Fibroblast of lung (primary cell): ENCODE results near the gene ZNF862. TPM values are rescaled to one million over a fixed set of nuclear protein-coding genes. Genes with fewer than 3 reads are reported as not detected.

Experiments used
- DNase-seq, 2 donors: peaks; one replicate each; pipeline versions ENCODE4 v3.0.0 to v3.0.0-alpha.2; 2010; ENCODE audit warnings: low read depth in 2 of 2
- H2AFZ ChIP-seq: 2 replicates; pipeline ENCODE4 v1.5.1; 2012; ENCODE audit warnings: low read length, control low read depth, inconsistent platforms
- H3K27ac ChIP-seq: 2 replicates; pipeline ENCODE4 v1.5.1; 2011; ENCODE audit warnings: low read length, control low read depth; ENCODE audit not compliant: insufficient read depth
- H3K27me3 ChIP-seq: 2 replicates; pipeline ENCODE4 v1.5.1; 2011; ENCODE audit warnings: mild to moderate bottlenecking, low read length; ENCODE audit not compliant: control insufficient read depth, insufficient read depth
- H3K36me3 ChIP-seq: 2 replicates; pipeline ENCODE4 v1.5.1; 2011; ENCODE audit warnings: low read length; ENCODE audit not compliant: control insufficient read depth, insufficient read depth
- H3K4me1 ChIP-seq: 2 replicates; pipeline ENCODE4 v1.5.1; 2011; ENCODE audit warnings: low read length; ENCODE audit not compliant: control insufficient read depth, insufficient read depth; ENCODE audit errors: extremely low read depth
- H3K4me2 ChIP-seq: 2 replicates; pipeline ENCODE4 v1.5.1; 2011; ENCODE audit warnings: low read length, control low read depth; ENCODE audit not compliant: insufficient read depth; ENCODE audit errors: extremely low read depth
- H3K4me3 ChIP-seq, 4 experiments: fragments of 200-600 bp in 1 of 4; sonication (generic) in 1 of 4; replicated peaks in 1 of 4; 2 replicates each; pipeline ENCODE4 v1.5.1; 2011 to 2016; ENCODE audit warnings: low read length in 4 of 4, low read depth in 3 of 4, mild to moderate bottlenecking in 3 of 4, control low read depth in 2 of 4, inconsistent platforms in 1 of 4, mixed read lengths in 1 of 4; ENCODE audit not compliant: insufficient read depth in 1 of 4; ENCODE audit errors: control extremely low read depth in 1 of 4
- H3K79me2 ChIP-seq: 2 replicates; pipeline ENCODE4 v1.5.1; 2012; ENCODE audit warnings: mild to moderate bottlenecking, low read length, inconsistent platforms; ENCODE audit not compliant: control insufficient read depth, insufficient read depth
- H3K9ac ChIP-seq: 2 replicates; pipeline ENCODE4 v1.5.1; 2011; ENCODE audit warnings: mild to moderate bottlenecking, low read length, control low read depth; ENCODE audit not compliant: insufficient read depth
- H3K9me3 ChIP-seq: 2 replicates; pipeline ENCODE4 v1.5.1; 2012; ENCODE audit warnings: low read depth, low read length; ENCODE audit not compliant: control insufficient read depth, insufficient read depth
- H4K20me1 ChIP-seq: 2 replicates; pipeline ENCODE4 v1.5.1; 2011; ENCODE audit warnings: low read length; ENCODE audit not compliant: control insufficient read depth, insufficient read depth; ENCODE audit errors: extremely low read depth
- EZH2 ChIP-seq: IDR thresholded peaks from 2 replicates; pipeline ENCODE4 v1.5.1; 2012; ENCODE audit warnings: low read length, control low read depth, mild to moderate bottlenecking; ENCODE audit errors: missing control alignments
- polyA plus RNA-seq, 2 donors: library from polyadenylated mRNA; depleted of rRNA in 1 of 2; stranded (reverse) in 1 of 2; unstranded in 1 of 2; fragments of >200 nt; gene quantifications; 2 replicates each; pipeline ENCODE4 v1.2.1, GENCODE V29; 2011 to 2012; ENCODE audit warnings: missing spikeins in 1 of 2
- total RNA-seq: library from RNA; depleted of rRNA; stranded (reverse); fragments of >200 nt; gene quantifications from 2 replicates; pipeline ENCODE4 v1.2.1, GENCODE V29; 2014
- TF ChIP-seq, protein P1 (sequence below), 2 donors: IDR thresholded peaks in 1 of 2; conservative IDR thresholded peaks in 1 of 2; 1 replicate in 1 of 2; 2 replicates in 1 of 2; pipeline ENCODE4 v1.5.1; 2011 to 2012; ENCODE audit warnings: low read length in 2 of 2, control low read depth in 1 of 2, inconsistent platforms in 1 of 2, low read depth in 1 of 2, mild to moderate bottlenecking in 1 of 2

ZNF862 gene
- total and polyA plus RNA-seq, 2 donors (not counting 1 experiment from before 2014, with no cell fraction given), result 4.7 to 10.9 TPM

DNA sequence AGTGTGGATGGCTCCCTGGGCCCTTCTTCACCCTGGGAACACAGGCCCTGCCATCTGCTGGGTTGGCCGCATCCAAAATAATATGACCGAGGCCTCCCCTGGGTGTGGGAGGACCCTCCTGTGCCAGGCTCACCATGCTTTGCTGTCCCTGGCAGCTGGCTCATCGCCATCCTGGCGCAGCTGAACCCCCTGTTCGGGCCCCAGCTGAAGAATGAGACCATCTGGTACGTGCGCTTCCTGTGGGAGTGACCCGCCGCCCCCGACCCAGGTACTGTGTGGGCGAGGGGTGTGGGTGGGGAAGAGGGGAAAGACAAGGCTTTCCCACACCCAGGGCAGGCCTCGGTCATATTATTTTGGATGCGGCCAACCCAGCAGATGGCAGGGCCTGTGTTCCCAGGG lies 40.3 kb downstream of the ZNF862 start:
- Histone ChIP-seq H3K27ac (no peak overlapping the region), H3K9ac (no peak overlapping the region), H3K9me3 (no peaks in the 10 kb centered on the region), H3K4me1 (no peaks in the 10 kb centered on the region), H4K20me1 (no peaks in the 10 kb centered on the region), H2AFZ (no peak overlapping the region), H3K36me3 (no peaks in the 10 kb centered on the region), H3K4me2 (no peak overlapping the region), H3K4me3 (no peak overlapping the region), H3K79me2 (no peaks in the 10 kb centered on the region), H3K27me3 (no peaks in the 10 kb centered on the region)
- TF ChIP-seq, protein P1, sequence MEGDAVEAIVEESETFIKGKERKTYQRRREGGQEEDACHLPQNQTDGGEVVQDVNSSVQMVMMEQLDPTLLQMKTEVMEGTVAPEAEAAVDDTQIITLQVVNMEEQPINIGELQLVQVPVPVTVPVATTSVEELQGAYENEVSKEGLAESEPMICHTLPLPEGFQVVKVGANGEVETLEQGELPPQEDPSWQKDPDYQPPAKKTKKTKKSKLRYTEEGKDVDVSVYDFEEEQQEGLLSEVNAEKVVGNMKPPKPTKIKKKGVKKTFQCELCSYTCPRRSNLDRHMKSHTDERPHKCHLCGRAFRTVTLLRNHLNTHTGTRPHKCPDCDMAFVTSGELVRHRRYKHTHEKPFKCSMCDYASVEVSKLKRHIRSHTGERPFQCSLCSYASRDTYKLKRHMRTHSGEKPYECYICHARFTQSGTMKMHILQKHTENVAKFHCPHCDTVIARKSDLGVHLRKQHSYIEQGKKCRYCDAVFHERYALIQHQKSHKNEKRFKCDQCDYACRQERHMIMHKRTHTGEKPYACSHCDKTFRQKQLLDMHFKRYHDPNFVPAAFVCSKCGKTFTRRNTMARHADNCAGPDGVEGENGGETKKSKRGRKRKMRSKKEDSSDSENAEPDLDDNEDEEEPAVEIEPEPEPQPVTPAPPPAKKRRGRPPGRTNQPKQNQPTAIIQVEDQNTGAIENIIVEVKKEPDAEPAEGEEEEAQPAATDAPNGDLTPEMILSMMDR (conservative IDR thresholded peaks at IDR 0.05 in 1 of 2, IDR thresholded peaks at IDR 0.05 in 1 of 2; ENCODE audit: low read depth in 1 of 2, low read length in 2 of 2), result no peak
- no peak for TF ChIP-seq EZH2
- no peak for DNase-seq

DNA sequence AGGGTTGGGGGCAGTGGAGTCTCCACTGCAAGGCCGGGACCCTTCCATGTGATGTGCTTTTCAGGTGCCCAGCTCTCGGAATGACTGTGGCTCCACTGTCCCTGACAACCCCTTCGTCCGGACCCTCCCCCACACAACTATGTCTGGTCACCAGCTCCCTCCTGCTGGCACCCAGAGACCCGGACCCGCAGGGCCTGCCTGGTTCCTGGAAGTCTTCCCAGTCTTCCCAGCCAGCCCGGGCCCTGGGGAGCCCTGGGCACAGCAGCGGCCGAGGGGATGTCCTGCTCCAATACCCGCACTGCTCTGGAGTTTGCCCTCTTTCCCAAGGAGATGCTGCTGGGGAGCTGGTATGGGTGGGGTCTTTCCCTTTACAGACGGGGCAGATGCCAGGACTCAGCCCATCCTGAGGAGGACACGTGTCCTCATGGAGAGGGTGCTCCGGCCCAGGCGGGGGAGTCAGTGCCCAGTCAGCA lies 41.1 kb downstream of the ZNF862 start:
- Histone ChIP-seq H3K9me3 (no peaks in the 10 kb centered on the region), H3K27ac (no peak overlapping the region), H3K79me2 (no peaks in the 10 kb centered on the region), H4K20me1 (no peaks in the 10 kb centered on the region), H3K4me2 (no peak overlapping the region), H3K9ac (no peak overlapping the region), H3K4me1 (no peaks in the 10 kb centered on the region), H3K36me3 (no peaks in the 10 kb centered on the region), H2AFZ (no peak overlapping the region), H3K4me3 (no peak overlapping the region), H3K27me3 (no peaks in the 10 kb centered on the region)
- no peak for DNase-seq
- TF ChIP-seq EZH2, result no peak
- TF ChIP-seq, protein P1 (conservative IDR thresholded peaks at IDR 0.05 in 1 of 2, IDR thresholded peaks at IDR 0.05 in 1 of 2; ENCODE audit: low read depth in 1 of 2, low read length in 2 of 2), result no peak

DNA sequence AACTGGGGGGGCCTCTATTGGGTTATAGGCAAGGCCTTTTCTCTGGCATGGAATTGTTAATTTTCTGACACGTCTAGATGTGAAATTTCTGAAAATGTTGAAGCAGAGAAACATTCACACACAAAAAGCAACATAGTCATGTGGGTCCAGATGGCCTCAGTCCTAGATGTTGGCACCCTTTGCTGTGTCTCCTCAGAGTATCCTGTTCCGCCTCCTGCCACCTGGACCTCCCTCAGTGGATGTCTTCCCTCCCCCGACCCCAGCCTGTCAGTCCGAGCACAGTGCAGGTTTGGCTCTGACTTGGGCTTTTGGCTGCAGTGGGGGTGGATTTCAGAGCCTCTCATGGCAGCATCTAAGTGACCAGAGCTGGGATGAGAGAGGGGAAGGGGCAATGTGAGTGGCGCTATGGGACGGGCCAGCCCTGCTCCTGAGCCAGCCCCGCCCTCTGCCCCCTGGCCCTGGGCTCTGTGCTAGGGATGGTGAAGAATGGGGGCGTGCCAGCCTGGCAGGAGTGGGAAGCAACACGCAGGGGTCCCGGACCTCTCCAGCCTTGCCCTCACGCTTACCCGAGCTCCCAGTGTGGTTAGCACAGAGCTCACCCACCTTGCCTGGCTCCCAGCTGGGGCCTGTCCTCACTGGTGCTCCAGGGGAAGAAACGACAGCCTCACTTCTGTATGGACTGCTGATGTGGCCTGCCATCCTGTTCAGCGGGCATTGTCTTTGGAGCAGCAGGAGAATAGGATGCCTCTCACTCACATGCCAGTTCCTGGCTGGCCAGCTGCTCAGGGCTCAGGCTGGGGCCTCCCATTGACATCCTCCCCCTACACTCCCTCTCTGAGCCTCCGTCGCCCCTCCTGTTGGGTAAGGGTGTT lies 41.8 kb downstream of the ZNF862 start:
- Histone ChIP-seq H3K27ac (no peak overlapping the region), H3K27me3 (no peaks in the 10 kb centered on the region), H3K79me2 (no peaks in the 10 kb centered on the region), H3K4me3 (no peak overlapping the region), H3K9me3 (no peaks in the 10 kb centered on the region), H2AFZ (no peak overlapping the region), H4K20me1 (no peaks in the 10 kb centered on the region), H3K9ac (no peak overlapping the region), H3K4me1 (no peaks in the 10 kb centered on the region), H3K36me3 (no peaks in the 10 kb centered on the region), H3K4me2 (no peak overlapping the region)
- no peak for DNase-seq
- no peak for TF ChIP-seq EZH2
- TF ChIP-seq, protein P1 (conservative IDR thresholded peaks at IDR 0.05 in 1 of 2, IDR thresholded peaks at IDR 0.05 in 1 of 2; ENCODE audit: low read depth in 1 of 2, low read length in 2 of 2), result no peak
